ENCODE results near the gene CXXC4. TPM values are rescaled to one million over a fixed set of nuclear protein-coding genes. Genes with fewer than 3 reads are reported as not detected.

Gene CXXC4
- polyA plus RNA-seq, 2 donors = 0.02 to 0.09 TPM

- no peaks in the 10 kb centered on the region for H3K36me3 ChIP-seq (ENCODE audit: control insufficient read depth in 2 of 2, insufficient read depth in 2 of 2, low read length in 1 of 2)
- 40 to 66% methylated on average over 2 of the region's 2 CpGs for WGBS, 2 donors
- H3K27me3 ChIP-seq (ENCODE audit: control insufficient read depth in 1 of 2, insufficient read depth in 2 of 2, low read length in 2 of 2) = no peaks in the 10 kb centered on the region
- H3K9me3 ChIP-seq (ENCODE audit: control insufficient read depth in 2 of 2, insufficient read depth in 1 of 2, low read depth in 1 of 2, low read length in 1 of 2) = peaks cover 0 to 4% of the 10 kb centered on the region in 2 donors
- no peaks in the 10 kb centered on the region for H3K4me1 ChIP-seq (ENCODE audit: control insufficient read depth in 2 of 2, insufficient read depth in 2 of 2, low read length in 1 of 2)
- no peak overlapping the region for H3K4me3 ChIP-seq (ENCODE audit: low read depth in 1 of 2, low read length in 2 of 2)
- no peak overlapping the region for H3K27ac ChIP-seq (ENCODE audit: low read depth in 2 of 2, low read length in 1 of 2)
These were observed 65.4 kb downstream of the CXXC4 start for GRCh38 chr4:104429150-104429741.

- 81 to 86% methylated on average over 2 of the region's 2 CpGs for WGBS, 2 donors
- Histone ChIP-seq H3K27me3 (ENCODE audit: control insufficient read depth in 1 of 2, insufficient read depth in 2 of 2, low read length in 2 of 2) (no peaks in the 10 kb centered on the region), H3K4me1 (ENCODE audit: control insufficient read depth in 2 of 2, insufficient read depth in 2 of 2, low read length in 1 of 2) (no peaks in the 10 kb centered on the region), H3K36me3 (ENCODE audit: control insufficient read depth in 2 of 2, insufficient read depth in 2 of 2, low read length in 1 of 2) (no peaks in the 10 kb centered on the region), H3K4me3 (ENCODE audit: low read depth in 1 of 2, low read length in 2 of 2) (no peak overlapping the region), H3K9me3 (ENCODE audit: control insufficient read depth in 2 of 2, insufficient read depth in 1 of 2, low read depth in 1 of 2, low read length in 1 of 2) (peaks cover 0 to 4% of the 10 kb centered on the region in 2 donors), H3K27ac (ENCODE audit: low read depth in 2 of 2, low read length in 1 of 2) (no peak overlapping the region)
These were observed 68.7 kb downstream of the CXXC4 start for GRCh38 chr4:104425948-104426347.

- 13 to 18% methylated on average over 8 of the region's 8 CpGs for WGBS, 2 donors
- H3K4me3 ChIP-seq (ENCODE audit: low read depth in 1 of 2, low read length in 2 of 2) = peak overlapping the region in 1 of 2 donors; percentile 54
- no peak overlapping the region for H3K27ac ChIP-seq (ENCODE audit: low read depth in 2 of 2, low read length in 1 of 2)
- H3K4me1 ChIP-seq (ENCODE audit: control insufficient read depth in 2 of 2, insufficient read depth in 2 of 2, low read length in 1 of 2) = no peaks in the 10 kb centered on the region
- no peaks in the 10 kb centered on the region for H3K27me3 ChIP-seq (ENCODE audit: control insufficient read depth in 1 of 2, insufficient read depth in 2 of 2, low read length in 2 of 2)
- H3K36me3 ChIP-seq (ENCODE audit: control insufficient read depth in 2 of 2, insufficient read depth in 2 of 2, low read length in 1 of 2) = no peaks in the 10 kb centered on the region
- peaks cover 0 to 4% of the 10 kb centered on the region in 2 donors for H3K9me3 ChIP-seq (ENCODE audit: control insufficient read depth in 2 of 2, insufficient read depth in 1 of 2, low read depth in 1 of 2, low read length in 1 of 2)
These were observed 69.7 kb downstream of the CXXC4 start for GRCh38 chr4:104424989-104425388.

- Histone ChIP-seq H3K27me3 (ENCODE audit: control insufficient read depth in 1 of 2, insufficient read depth in 2 of 2, low read length in 2 of 2) (no peaks in the 10 kb centered on the region), H3K9me3 (ENCODE audit: control insufficient read depth in 2 of 2, insufficient read depth in 1 of 2, low read depth in 1 of 2, low read length in 1 of 2) (peaks cover 0 to 4% of the 10 kb centered on the region in 2 donors)
- 21 to 28% methylated on average over 7 of the region's 7 CpGs for WGBS, 2 donors
These were observed 70.2 kb downstream of the CXXC4 start for GRCh38 chr4:104424475-104424941.

GRCh38 chr4:104421566-104421965 is 73.1 kb downstream of the CXXC4 start:
- Histone ChIP-seq H3K36me3 (ENCODE audit: control insufficient read depth in 2 of 2, insufficient read depth in 2 of 2, low read length in 1 of 2) (no peaks in the 10 kb centered on the region), H3K27me3 (ENCODE audit: control insufficient read depth in 1 of 2, insufficient read depth in 2 of 2, low read length in 2 of 2) (no peaks in the 10 kb centered on the region), H3K4me3 (ENCODE audit: low read depth in 1 of 2, low read length in 2 of 2) (no peak overlapping the region), H3K9me3 (ENCODE audit: control insufficient read depth in 2 of 2, insufficient read depth in 1 of 2, low read depth in 1 of 2, low read length in 1 of 2) (no peaks in the 10 kb centered on the region), H3K4me1 (ENCODE audit: control insufficient read depth in 2 of 2, insufficient read depth in 2 of 2, low read length in 1 of 2) (no peaks in the 10 kb centered on the region), H3K27ac (ENCODE audit: low read depth in 2 of 2, low read length in 1 of 2) (no peak overlapping the region)
- 84 to 89% methylated on average over 2 of the region's 2 CpGs for WGBS, 2 donors

More at GRCh38 chr4:104424475-104424941, 70.2 kb downstream of the CXXC4 start:
- peak overlapping the region in 1 of 2 donors; percentile 54 for H3K4me3 ChIP-seq (ENCODE audit: low read depth in 1 of 2, low read length in 2 of 2)
- H3K36me3 ChIP-seq (ENCODE audit: control insufficient read depth in 2 of 2, insufficient read depth in 2 of 2, low read length in 1 of 2) = no peaks in the 10 kb centered on the region
- H3K27ac ChIP-seq (ENCODE audit: low read depth in 2 of 2, low read length in 1 of 2) = no peak overlapping the region
- no peaks in the 10 kb centered on the region for H3K4me1 ChIP-seq (ENCODE audit: control insufficient read depth in 2 of 2, insufficient read depth in 2 of 2, low read length in 1 of 2)

GRCh38 chr4:104420766-104421165 is 73.9 kb downstream of the CXXC4 start:
- no peaks in the 10 kb centered on the region for H3K9me3 ChIP-seq (ENCODE audit: control insufficient read depth in 2 of 2, insufficient read depth in 1 of 2, low read depth in 1 of 2, low read length in 1 of 2)
- no peak overlapping the region for H3K4me3 ChIP-seq (ENCODE audit: low read depth in 1 of 2, low read length in 2 of 2)
- H3K27ac ChIP-seq (ENCODE audit: low read depth in 2 of 2, low read length in 1 of 2) = no peak overlapping the region
- no peaks in the 10 kb centered on the region for H3K36me3 ChIP-seq (ENCODE audit: control insufficient read depth in 2 of 2, insufficient read depth in 2 of 2, low read length in 1 of 2)
- no peaks in the 10 kb centered on the region for H3K27me3 ChIP-seq (ENCODE audit: control insufficient read depth in 1 of 2, insufficient read depth in 2 of 2, low read length in 2 of 2)
- 49 to 55% methylated on average over 5 of the region's 5 CpGs for WGBS, 2 donors
- H3K4me1 ChIP-seq (ENCODE audit: control insufficient read depth in 2 of 2, insufficient read depth in 2 of 2, low read length in 1 of 2) = no peaks in the 10 kb centered on the region
